WTC11 (cell line): ENCODE measurements around the gene MVP.

ENCODE experiments used
- AR ChIP-seq: fragments of 250-450 bp; sonication (Bioruptor Pico); IDR thresholded peaks from 2 replicates; pipeline ENCODE4 v1.9.0; 2021; ENCODE audit warnings: mild to moderate bottlenecking
- ATF2 ChIP-seq: sonication (generic); formaldehyde crosslinking; IDR thresholded peaks from 2 replicates; pipeline ENCODE4 v1.8.1; 2022; ENCODE audit warnings: low read depth, missing genetic modification reagents, borderline replicate concordance
- CTCF ChIP-seq: fragments of 200-600 bp; IDR thresholded peaks from 2 replicates; pipeline ENCODE4 v1.8.0; 2022; ENCODE audit warnings: antibody characterized with exemption
- ESRRA ChIP-seq: sonication (generic); formaldehyde crosslinking; IDR thresholded peaks from 2 replicates; pipeline ENCODE4 v1.8.1; 2022; ENCODE audit warnings: mild to moderate bottlenecking, missing genetic modification reagents, borderline replicate concordance
- FOXP1 ChIP-seq: sonication (generic); formaldehyde crosslinking; IDR thresholded peaks from 2 replicates; pipeline ENCODE4 v1.8.0; 2022; ENCODE audit warnings: missing genetic modification reagents, mild to moderate bottlenecking, moderate library complexity, borderline replicate concordance
- HMGA2 ChIP-seq: fragments of 250-450 bp; sonication (Bioruptor Pico); IDR thresholded peaks from 2 replicates; pipeline ENCODE4 v1.4.0; 2021; ENCODE audit warnings: mild to moderate bottlenecking, moderate library complexity
- HMGXB4 ChIP-seq: sonication (generic); formaldehyde crosslinking; IDR thresholded peaks from 2 replicates; pipeline ENCODE4 v1.8.1; 2023; ENCODE audit warnings: mild to moderate bottlenecking, moderate library complexity, missing genetic modification reagents
- NR3C1 ChIP-seq: sonication (generic); formaldehyde crosslinking; conservative IDR thresholded peaks from 2 replicates; pipeline ENCODE4 v1.8.1; 2023; ENCODE audit warnings: low read depth, mild to moderate bottlenecking, missing genetic modification reagents
- TEAD4 ChIP-seq: sonication (generic); formaldehyde crosslinking; IDR thresholded peaks from 2 replicates; pipeline ENCODE4 v1.8.0; 2022; ENCODE audit warnings: mild to moderate bottlenecking, missing genetic modification reagents
- USF2 ChIP-seq: sonication (generic); formaldehyde crosslinking; IDR thresholded peaks from 2 replicates; pipeline ENCODE4 v1.8.1; 2023; ENCODE audit warnings: mild to moderate bottlenecking, missing genetic modification reagents, moderate library complexity
- ZNF263 ChIP-seq: sonication (generic); formaldehyde crosslinking; IDR thresholded peaks from 2 replicates; pipeline ENCODE4 v1.8.1; 2022; ENCODE audit warnings: low read depth, mild to moderate bottlenecking, moderate library complexity, missing genetic modification reagents
- ZNF416 ChIP-seq: fragments of 250-450 bp; sonication (Bioruptor Pico); IDR thresholded peaks from 2 replicates; pipeline ENCODE4 v1.9.0; 2021; ENCODE audit warnings: mild to moderate bottlenecking, inconsistent platforms

GRCh38 chr16:29784157-29784556, 36.1 kb upstream of the MVP start:
- TF ChIP-seq NR3C1 (CRISPR knock-in tag) (no peak), ZNF263 (CRISPR knock-in tag) (no peak), CTCF (no peak), HMGXB4 (no peak), ESRRA (CRISPR knock-in tag) (no peak), TEAD4 (CRISPR knock-in tag) (no peak), FOXP1 (CRISPR knock-in tag) (no peak), USF2 (CRISPR knock-in tag) (no peak), HMGA2 (CRISPR knock-in tag) (no peak), ZNF416 (CRISPR knock-in tag) (no peak), AR (CRISPR knock-in tag) (no peak), ATF2 (CRISPR knock-in tag) (no peak)
